ENCODE measurements around the gene USO1.
"Not testable (repeated sequence)": the region's sequence is repeated elsewhere in the genome, so short reads cannot be mapped to it uniquely, and the experiment has no call there.

USO1 gene

GRCh38 chr4:75771607-75772006, 47.2 kb downstream of the USO1 start:
- DNase-seq, result no peak

- no peak for DNase-seq
Measured at GRCh38 chr4:75777589-75777988, 53.2 kb downstream of the USO1 start.

GRCh38 chr4:75779105-75779757, 54.9 kb downstream of the USO1 start:
- DNase-seq, result no peak

- no peak for DNase-seq
Measured at GRCh38 chr4:75781305-75781704, 56.9 kb downstream of the USO1 start.

GRCh38 chr4:75786526-75786925, 62.1 kb downstream of the USO1 start:
- no peak for DNase-seq

GRCh38 chr4:75786938-75787337, 62.6 kb downstream of the USO1 start:
- no peak for DNase-seq

GRCh38 chr4:75790024-75790423, 65.6 kb downstream of the USO1 start:
- DNase-seq, result no peak

- no peak for DNase-seq
Measured at GRCh38 chr4:75800972-75801371, 76.6 kb downstream of the USO1 start.

GRCh38 chr4:75806035-75806434, 81.7 kb downstream of the USO1 start:
- not testable (repeated sequence) for DNase-seq

- DNase-seq, result no peak
Measured at GRCh38 chr4:75817901-75818300, 93.5 kb downstream of the USO1 start.

- no peak for DNase-seq
Measured at GRCh38 chr4:75819121-75819520, 94.7 kb downstream of the USO1 start.

GRCh38 chr4:75820197-75820596, 95.8 kb downstream of the USO1 start:
- DNase-seq, result no peak

GRCh38 chr4:75820676-75821075, 96.3 kb downstream of the USO1 start:
- no peak for DNase-seq

GRCh38 chr4:75821216-75821615, 96.8 kb downstream of the USO1 start:
- DNase-seq, result no peak

GRCh38 chr4:75821966-75822365, 97.6 kb downstream of the USO1 start:
- no peak for DNase-seq

GRCh38 chr4:75822416-75822815, 98.0 kb downstream of the USO1 start:
- no peak for DNase-seq

GRCh38 chr4:75823812-75824211, 99.4 kb downstream of the USO1 start:
- no peak for DNase-seq

- DNase-seq, result no peak
Measured at GRCh38 chr4:75830906-75831305, 106.5 kb downstream of the USO1 start.

- no peak for DNase-seq
Measured at GRCh38 chr4:75831856-75832405, 107.6 kb downstream of the USO1 start.

GRCh38 chr4:75834095-75834771, 109.9 kb downstream of the USO1 start:
- no peak for DNase-seq

- no peak for DNase-seq
Measured at GRCh38 chr4:75834772-75835154, 110.4 kb downstream of the USO1 start.

GRCh38 chr4:75841641-75842520, 117.5 kb downstream of the USO1 start:
- no peak for DNase-seq

- DNase-seq, result no peak
Measured at GRCh38 chr4:75843596-75843995, 119.2 kb downstream of the USO1 start.

Data from NCI-H1092 (cell line).